Mesodermal cell (in vitro differentiated cells): Measurements from ENCODE around the gene RITA1.

Experiments
- H3K27ac ChIP-seq: 2 replicates; pipeline ENCODE4 v1.7.0; 2013; ENCODE audit warnings: mild to moderate bottlenecking, low read depth, low read length, moderate library complexity; ENCODE audit not compliant: severe bottlenecking
- H3K36me3 ChIP-seq: 2 replicates; pipeline ENCODE4 v1.7.1; 2013; ENCODE audit warnings: mild to moderate bottlenecking, low read length, moderate library complexity; ENCODE audit not compliant: control insufficient read depth, insufficient read depth
- H3K4me1 ChIP-seq: one replicate; pipeline ENCODE4 v1.7.1; 2013; ENCODE audit warnings: mild to moderate bottlenecking, low read length; ENCODE audit not compliant: insufficient read depth, control insufficient read depth, poor library complexity, severe bottlenecking
- H3K4me3 ChIP-seq: 2 replicates; pipeline ENCODE4 v1.7.0; 2013; ENCODE audit warnings: low read length, control low read depth, mild to moderate bottlenecking; ENCODE audit not compliant: insufficient read depth, poor library complexity, severe bottlenecking; ENCODE audit errors: extremely low read depth
- H3K9me3 ChIP-seq: 2 replicates; pipeline ENCODE4 v1.7.1; 2013; ENCODE audit warnings: mild to moderate bottlenecking, low read length, moderate library complexity; ENCODE audit not compliant: control insufficient read depth
- WGBS, 2 experiments: methylation state at CpG; one replicate each; pipeline ENCODE4 v1.1.5; 2013; ENCODE audit warnings: missing lambda C conversion rate in 2 of 2; ENCODE audit not compliant: insufficient coverage in 2 of 2; 5-methylcytosine and 5-hydroxymethylcytosine counted together

Gene RITA1

GRCh38 chr12:113143959-113144358 lies 41.6 kb upstream of the RITA1 start:
- Histone ChIP-seq H3K27ac (no peak overlapping the region), H3K9me3 (no peaks in the 10 kb centered on the region), H3K4me1 (no peaks in the 10 kb centered on the region), H3K4me3 (no peak overlapping the region), H3K36me3 (no peaks in the 10 kb centered on the region)
- WGBS, 2 experiments: 97 to 100% methylated on average over 1 to 4 of the region's 8 CpGs

- H3K36me3 ChIP-seq: no peaks in the 10 kb centered on the region
- no peaks in the 10 kb centered on the region for H3K9me3 ChIP-seq
- no peak overlapping the region for H3K27ac ChIP-seq
- H3K4me3 ChIP-seq: no peak overlapping the region
- H3K4me1 ChIP-seq: peaks cover 2% of the 10 kb centered on the region
- WGBS, 2 experiments: 96 to 100% methylated on average over 2 to 3 of the region's 5 CpGs
Observed at GRCh38 chr12:113144806-113145205, 40.7 kb upstream of the RITA1 start.

DNA sequence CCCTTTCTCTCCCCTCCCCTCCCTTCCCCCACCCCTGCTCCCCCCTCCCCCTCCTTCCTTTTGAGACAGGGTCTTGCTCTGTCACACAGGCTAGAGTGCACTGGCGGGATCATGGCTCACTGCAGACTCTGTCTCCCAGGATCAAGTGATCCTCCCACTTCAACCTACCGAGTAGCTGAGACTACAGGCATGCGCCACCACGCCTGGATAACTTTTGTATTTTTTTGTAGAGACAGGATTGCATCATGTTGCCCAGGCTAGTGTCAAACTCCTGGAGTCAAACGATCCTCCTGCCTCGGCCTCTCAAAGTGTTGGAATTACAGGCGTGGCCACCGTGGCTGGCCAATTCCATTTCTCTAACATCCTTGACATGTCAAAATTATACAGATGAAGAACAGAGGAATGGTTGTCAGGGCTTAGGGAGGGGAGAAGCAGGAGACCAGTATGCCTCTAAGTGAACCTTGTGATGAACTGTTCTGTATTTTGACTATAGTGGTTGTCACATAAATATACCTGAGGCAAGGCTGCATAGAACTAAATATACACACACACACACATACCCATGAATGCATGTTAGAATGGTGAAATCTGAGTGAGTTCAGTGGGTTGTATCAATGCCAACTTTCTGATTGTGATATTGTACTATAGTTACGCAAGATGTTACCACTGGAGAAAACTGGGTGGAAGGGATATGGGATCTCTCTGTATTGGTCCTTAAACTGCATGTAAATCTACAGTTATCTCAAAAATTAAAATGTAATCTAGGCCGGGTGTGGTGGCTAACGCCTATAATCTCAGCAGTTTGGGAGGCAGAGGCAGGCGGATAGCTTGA lies 39.6 kb upstream of the RITA1 start:
- Histone ChIP-seq H3K4me1 (peaks cover 3% of the 10 kb centered on the region), H3K27ac (no peak overlapping the region), H3K4me3 (no peak overlapping the region), H3K9me3 (no peaks in the 10 kb centered on the region), H3K36me3 (no peaks in the 10 kb centered on the region)
- 79 to 96% methylated on average over 3 to 5 of the region's 12 CpGs for WGBS, 2 experiments

DNA sequence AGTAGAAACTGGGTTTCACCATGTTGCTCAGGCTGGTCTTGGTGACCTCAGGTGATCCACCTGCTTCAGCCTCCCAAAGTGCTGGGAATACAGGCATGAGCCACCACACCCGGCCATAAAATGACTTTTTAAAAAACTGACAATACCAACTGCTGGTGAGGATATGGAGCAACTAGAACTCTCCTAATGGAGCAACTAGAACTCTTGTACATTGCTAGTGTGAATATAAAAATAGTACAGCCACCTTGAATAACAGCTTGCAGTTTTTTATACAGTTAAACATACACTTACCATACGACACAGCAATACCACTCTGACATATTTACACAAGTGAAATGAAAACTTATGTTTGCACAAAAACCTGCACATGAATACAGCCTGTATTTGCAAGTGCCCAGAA lies 38.5 kb upstream of the RITA1 start:
- H3K4me1 ChIP-seq: peaks cover 3% of the 10 kb centered on the region
- no peaks in the 10 kb centered on the region for H3K9me3 ChIP-seq
- no peak overlapping the region for H3K27ac ChIP-seq
- no peaks in the 10 kb centered on the region for H3K36me3 ChIP-seq
- no peak overlapping the region for H3K4me3 ChIP-seq
- WGBS, 2 experiments: 100% methylated on average over 1 of the region's 2 CpGs; no CpG with 5 or more reads in 1 of the 2 experiments

- H3K4me1 ChIP-seq: peaks cover 8% of the 10 kb centered on the region
- 49 to 58% methylated on average over 9 to 11 of the region's 22 CpGs for WGBS, 2 experiments
- no peak within 1 kb of the TSS for H3K4me3 ChIP-seq
- no peaks in the 10 kb centered on the region for H3K9me3 ChIP-seq
- H3K36me3 ChIP-seq: no peaks in the 10 kb centered on the region
- H3K27ac ChIP-seq: peak within 1 kb of the TSS; percentile 32
Observed at GRCh38 chr12:113149361-113150150, 36.0 kb upstream of the RITA1 start, which contains the start of gene CFAP73. Gene CFAP73 (plus strand): TSS chr12:113149724. CDS start chr12:113149858, 134 bp downstream.

GRCh38 chr12:113151655-113152054 lies 33.9 kb upstream of the RITA1 start:
- 87 to 100% methylated on average over 1 to 2 of the region's 3 CpGs for WGBS, 2 experiments

DNA sequence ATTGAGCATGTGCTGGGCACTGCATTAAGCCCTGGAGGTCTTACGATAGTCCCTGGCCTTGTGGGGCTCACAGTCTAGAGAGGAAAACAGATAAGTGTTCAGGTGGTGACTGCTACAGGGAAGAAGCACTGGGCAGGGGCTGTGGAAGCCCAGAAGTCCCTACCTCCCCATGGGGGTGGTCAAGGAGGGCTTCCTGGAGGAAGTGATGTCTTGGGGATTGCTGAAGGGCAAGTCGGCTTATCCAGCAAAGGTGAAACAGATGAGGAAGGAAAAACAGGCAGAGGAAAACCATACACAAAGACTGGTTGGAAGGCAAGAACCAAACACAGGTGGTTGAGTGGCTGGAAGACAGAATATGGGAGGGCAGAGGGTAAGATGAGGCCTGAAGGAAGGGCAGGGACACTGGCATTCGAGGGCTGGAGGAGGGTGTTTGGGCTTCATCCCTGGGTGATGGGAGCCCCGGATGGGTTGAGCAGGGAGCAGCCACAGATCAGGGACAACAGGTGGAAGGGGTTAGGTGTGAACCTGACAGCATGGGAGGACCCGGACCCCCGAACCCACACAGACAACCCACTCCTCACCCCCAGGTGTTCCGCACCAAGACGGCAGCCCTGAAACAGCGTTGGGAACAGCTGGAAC lies 33.2 kb upstream of the RITA1 start:
- no peak overlapping the region for H3K4me3 ChIP-seq
- H3K4me1 ChIP-seq: peaks cover 8% of the 10 kb centered on the region
- no peak overlapping the region for H3K27ac ChIP-seq
- H3K36me3 ChIP-seq: no peaks in the 10 kb centered on the region
- WGBS, 2 experiments: 50 to 52% methylated on average over 4 of the region's 9 CpGs
- no peaks in the 10 kb centered on the region for H3K9me3 ChIP-seq

More at GRCh38 chr12:113151655-113152054, 33.9 kb upstream of the RITA1 start:
- Histone ChIP-seq H3K9me3 (no peaks in the 10 kb centered on the region), H3K36me3 (no peaks in the 10 kb centered on the region), H3K27ac (no peak overlapping the region), H3K4me1 (peaks cover 8% of the 10 kb centered on the region), H3K4me3 (no peak overlapping the region)

- H3K36me3 ChIP-seq: peaks cover 7% of the 10 kb centered on the region
- H3K27ac ChIP-seq: no peak overlapping the region
- 8 to 14% methylated on average over 59 to 63 of the region's 70 CpGs for WGBS, 2 experiments
- peak overlapping the region; percentile 28 for H3K4me3 ChIP-seq
- H3K9me3 ChIP-seq: no peaks in the 10 kb centered on the region
- H3K4me1 ChIP-seq: peaks cover 8% of the 10 kb centered on the region
Observed at GRCh38 chr12:113152835-113153814, 32.4 kb upstream of the RITA1 start.

GRCh38 chr12:113154351-113154973 lies 31.1 kb upstream of the RITA1 start:
- Histone ChIP-seq H3K27ac (no peak overlapping the region), H3K4me3 (no peak overlapping the region), H3K9me3 (no peaks in the 10 kb centered on the region), H3K36me3 (peaks cover 20% of the 10 kb centered on the region), H3K4me1 (peaks cover 8% of the 10 kb centered on the region)
- WGBS, 2 experiments: 8 to 11% methylated on average over 51 of the region's 51 CpGs
